Measurements from ENCODE around the gene KRT84. TPM values are rescaled to one million over a fixed set of nuclear protein-coding genes. Genes with fewer than 3 reads are reported as not detected.

Gene KRT84
- total RNA-seq, 1 donor from 2014 or later = not detected

GRCh38 chr12:52402873-52403540 is 17.6 kb upstream of the KRT84 start:
- DNase-seq (no peak), ATAC-seq (ENCODE audit: low read depth) (no peak)
- Mint-ChIP-seq H3K4me1 (no peaks in the 10 kb centered on the region), H3K27me3 (peaks cover 5% of the 10 kb centered on the region), H3K9me3 (no peaks in the 10 kb centered on the region), H3K27ac (no peak overlapping the region), H3K36me3 (ENCODE audit: low read depth) (no peaks in the 10 kb centered on the region), H3K4me3 (no peak overlapping the region)
- intact Hi-C loops (cut with micrococcal nuclease) = no loop called here
- ChIA-PET POLR2A (no interaction called here), CTCF (no interaction called here)
- TF ChIP-seq, protein P1, sequence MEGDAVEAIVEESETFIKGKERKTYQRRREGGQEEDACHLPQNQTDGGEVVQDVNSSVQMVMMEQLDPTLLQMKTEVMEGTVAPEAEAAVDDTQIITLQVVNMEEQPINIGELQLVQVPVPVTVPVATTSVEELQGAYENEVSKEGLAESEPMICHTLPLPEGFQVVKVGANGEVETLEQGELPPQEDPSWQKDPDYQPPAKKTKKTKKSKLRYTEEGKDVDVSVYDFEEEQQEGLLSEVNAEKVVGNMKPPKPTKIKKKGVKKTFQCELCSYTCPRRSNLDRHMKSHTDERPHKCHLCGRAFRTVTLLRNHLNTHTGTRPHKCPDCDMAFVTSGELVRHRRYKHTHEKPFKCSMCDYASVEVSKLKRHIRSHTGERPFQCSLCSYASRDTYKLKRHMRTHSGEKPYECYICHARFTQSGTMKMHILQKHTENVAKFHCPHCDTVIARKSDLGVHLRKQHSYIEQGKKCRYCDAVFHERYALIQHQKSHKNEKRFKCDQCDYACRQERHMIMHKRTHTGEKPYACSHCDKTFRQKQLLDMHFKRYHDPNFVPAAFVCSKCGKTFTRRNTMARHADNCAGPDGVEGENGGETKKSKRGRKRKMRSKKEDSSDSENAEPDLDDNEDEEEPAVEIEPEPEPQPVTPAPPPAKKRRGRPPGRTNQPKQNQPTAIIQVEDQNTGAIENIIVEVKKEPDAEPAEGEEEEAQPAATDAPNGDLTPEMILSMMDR (IDR thresholded peaks at IDR 0.05) = no peak

DNA sequence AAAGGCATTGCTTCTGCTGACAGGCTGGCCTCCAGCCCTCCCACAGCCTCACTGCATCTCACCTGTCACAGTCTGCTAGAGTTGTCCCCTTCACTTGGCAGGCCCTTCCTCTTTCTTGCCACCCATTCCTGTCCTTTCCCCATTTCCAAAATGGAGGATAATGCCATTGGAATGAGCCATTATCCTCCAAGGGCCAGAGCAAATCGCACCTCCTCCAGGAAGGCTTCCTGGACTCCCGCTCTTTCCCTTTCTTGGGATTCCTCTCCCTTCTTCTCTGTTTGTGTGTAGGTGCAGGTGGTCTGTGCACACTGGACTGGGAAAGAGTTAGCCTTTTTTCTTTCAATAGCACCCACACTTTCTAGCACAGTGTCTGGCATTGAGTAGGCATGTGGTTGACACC is 16.9 kb upstream of the KRT84 start:
- H3K36me3 Mint-ChIP-seq (ENCODE audit: low read depth) = no peaks in the 10 kb centered on the region
- CTCF ChIA-PET = no interaction called here
- POLR2A ChIA-PET = no interaction called here
- no peaks in the 10 kb centered on the region for H3K4me1 Mint-ChIP-seq
- no peak for ATAC-seq (ENCODE audit: low read depth)
- no peak for DNase-seq
- no peak overlapping the region for H3K27ac Mint-ChIP-seq
- no peak overlapping the region for H3K4me3 Mint-ChIP-seq
- intact Hi-C loops (cut with micrococcal nuclease) = no loop called here
- no peaks in the 10 kb centered on the region for H3K27me3 Mint-ChIP-seq
- no peaks in the 10 kb centered on the region for H3K9me3 Mint-ChIP-seq
- TF ChIP-seq, protein P1 (IDR thresholded peaks at IDR 0.05) = no peak

- Mint-ChIP-seq H3K4me3 (no peak overlapping the region), H3K4me1 (no peaks in the 10 kb centered on the region), H3K27ac (no peak overlapping the region), H3K27me3 (no peaks in the 10 kb centered on the region), H3K9me3 (no peaks in the 10 kb centered on the region), H3K36me3 (ENCODE audit: low read depth) (no peaks in the 10 kb centered on the region)
- CTCF ChIA-PET = no interaction called here
- POLR2A ChIA-PET = no interaction called here
- intact Hi-C loops (cut with micrococcal nuclease) = no loop called here
- ATAC-seq (ENCODE audit: low read depth) (no peak), DNase-seq (no peak)
- TF ChIP-seq, protein P1 (IDR thresholded peaks at IDR 0.05) = no peak
Measured at GRCh38 chr12:52401926-52402325, 16.5 kb upstream of the KRT84 start.

DNA sequence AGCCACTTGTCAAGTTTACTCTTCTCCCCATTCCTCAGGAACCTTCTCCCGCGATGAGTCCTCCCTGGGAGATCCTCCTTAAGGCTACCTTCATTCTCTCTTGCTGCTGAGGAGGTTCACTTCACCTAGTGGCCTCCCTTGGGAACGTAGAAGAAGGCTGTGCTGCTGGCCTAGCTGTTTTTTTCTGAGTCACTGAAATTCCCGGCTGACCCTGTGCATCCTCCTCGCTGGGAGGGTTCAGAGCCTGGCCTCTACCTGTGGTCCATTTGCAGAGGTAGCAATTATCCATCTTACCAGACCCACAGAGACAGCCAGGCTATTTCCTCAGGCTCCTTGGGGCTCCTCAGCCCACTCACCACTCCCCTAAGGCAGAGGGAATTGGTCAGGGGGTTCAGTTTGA is 16.1 kb upstream of the KRT84 start:
- Mint-ChIP-seq H3K4me3 (no peak overlapping the region), H3K4me1 (no peaks in the 10 kb centered on the region), H3K27me3 (no peaks in the 10 kb centered on the region), H3K36me3 (ENCODE audit: low read depth) (no peaks in the 10 kb centered on the region), H3K27ac (no peak overlapping the region), H3K9me3 (no peaks in the 10 kb centered on the region)
- TF ChIP-seq, protein P1 (IDR thresholded peaks at IDR 0.05) = no peak
- ChIA-PET POLR2A (no interaction called here), CTCF (no interaction called here)
- intact Hi-C loops (cut with micrococcal nuclease) = no loop called here
- DNase-seq (no peak), ATAC-seq (ENCODE audit: low read depth) (no peak)

GRCh38 chr12:52400906-52401305 is 15.5 kb upstream of the KRT84 start:
- H3K4me3 Mint-ChIP-seq = no peak overlapping the region
- TF ChIP-seq, protein P1 (IDR thresholded peaks at IDR 0.05) = no peak
- ChIA-PET POLR2A (no interaction called here), CTCF (no interaction called here)
- DNase-seq (no peak), ATAC-seq (ENCODE audit: low read depth) (no peak)
- no peaks in the 10 kb centered on the region for H3K36me3 Mint-ChIP-seq (ENCODE audit: low read depth)
- no peaks in the 10 kb centered on the region for H3K9me3 Mint-ChIP-seq
- no peaks in the 10 kb centered on the region for H3K4me1 Mint-ChIP-seq
- intact Hi-C loops (cut with micrococcal nuclease) = no loop called here
- no peak overlapping the region for H3K27ac Mint-ChIP-seq
- H3K27me3 Mint-ChIP-seq = no peaks in the 10 kb centered on the region
